HepG2 (cell line): ENCODE measurements around the gene MGAT5. TPM values are rescaled to one million over a fixed set of nuclear protein-coding genes. Genes with fewer than 3 reads are reported as not detected.

Source experiments
- ZFP90 ChIP-seq: sonication (generic); formaldehyde crosslinking; IDR thresholded peaks from 2 replicates; pipeline ENCODE4 v1.8.0; 2022; ENCODE audit warnings: missing genetic modification reagents, mild to moderate bottlenecking, inconsistent platforms, borderline replicate concordance
- polyA plus RNA-seq, 8 experiments: library from polyadenylated mRNA; depleted of rRNA in 3 of 8; stranded (reverse) in 7 of 8; unstranded in 1 of 8; fragments of >200 nt; fragmentation: Illumina TruSeq in 4 of 8; extraction: Trizol in 4 of 8; gene quantifications; 2 replicates each; pipeline versions ENCODE4 v1.2.1 to v1.2.3, GENCODE V29; 2011 to 2016; ENCODE audit warnings: low read depth in 4 of 8, missing spikeins in 1 of 8, mixed read lengths in 1 of 8; ENCODE audit not compliant: insufficient read depth in 1 of 8
- total RNA-seq, 5 experiments: library from RNA; depleted of rRNA; stranded (reverse); fragments of >200 nt; fragmentation: Illumina TruSeq; extraction: Trizol; gene quantifications; 2 replicates each; pipeline ENCODE4 v1.2.3, GENCODE V29; 2016; ENCODE audit warnings: low read depth in 1 of 5
- TF ChIP-seq, protein P1 (sequence below): sonication (generic); formaldehyde crosslinking; IDR thresholded peaks from 2 replicates; pipeline ENCODE4 v1.9.0; 2021; ENCODE audit warnings: mild to moderate bottlenecking, missing genetic modification reagents

MGAT5 gene
- total and polyA plus RNA-seq, 2 of the 13 experiments (the other 11 are each of a cell fraction or from before 2014, with no cell fraction given) = 33.1 to 60.2 TPM

- TF ChIP-seq ZFP90 (CRISPR knock-in tag) = no peak
- TF ChIP-seq, protein P1, sequence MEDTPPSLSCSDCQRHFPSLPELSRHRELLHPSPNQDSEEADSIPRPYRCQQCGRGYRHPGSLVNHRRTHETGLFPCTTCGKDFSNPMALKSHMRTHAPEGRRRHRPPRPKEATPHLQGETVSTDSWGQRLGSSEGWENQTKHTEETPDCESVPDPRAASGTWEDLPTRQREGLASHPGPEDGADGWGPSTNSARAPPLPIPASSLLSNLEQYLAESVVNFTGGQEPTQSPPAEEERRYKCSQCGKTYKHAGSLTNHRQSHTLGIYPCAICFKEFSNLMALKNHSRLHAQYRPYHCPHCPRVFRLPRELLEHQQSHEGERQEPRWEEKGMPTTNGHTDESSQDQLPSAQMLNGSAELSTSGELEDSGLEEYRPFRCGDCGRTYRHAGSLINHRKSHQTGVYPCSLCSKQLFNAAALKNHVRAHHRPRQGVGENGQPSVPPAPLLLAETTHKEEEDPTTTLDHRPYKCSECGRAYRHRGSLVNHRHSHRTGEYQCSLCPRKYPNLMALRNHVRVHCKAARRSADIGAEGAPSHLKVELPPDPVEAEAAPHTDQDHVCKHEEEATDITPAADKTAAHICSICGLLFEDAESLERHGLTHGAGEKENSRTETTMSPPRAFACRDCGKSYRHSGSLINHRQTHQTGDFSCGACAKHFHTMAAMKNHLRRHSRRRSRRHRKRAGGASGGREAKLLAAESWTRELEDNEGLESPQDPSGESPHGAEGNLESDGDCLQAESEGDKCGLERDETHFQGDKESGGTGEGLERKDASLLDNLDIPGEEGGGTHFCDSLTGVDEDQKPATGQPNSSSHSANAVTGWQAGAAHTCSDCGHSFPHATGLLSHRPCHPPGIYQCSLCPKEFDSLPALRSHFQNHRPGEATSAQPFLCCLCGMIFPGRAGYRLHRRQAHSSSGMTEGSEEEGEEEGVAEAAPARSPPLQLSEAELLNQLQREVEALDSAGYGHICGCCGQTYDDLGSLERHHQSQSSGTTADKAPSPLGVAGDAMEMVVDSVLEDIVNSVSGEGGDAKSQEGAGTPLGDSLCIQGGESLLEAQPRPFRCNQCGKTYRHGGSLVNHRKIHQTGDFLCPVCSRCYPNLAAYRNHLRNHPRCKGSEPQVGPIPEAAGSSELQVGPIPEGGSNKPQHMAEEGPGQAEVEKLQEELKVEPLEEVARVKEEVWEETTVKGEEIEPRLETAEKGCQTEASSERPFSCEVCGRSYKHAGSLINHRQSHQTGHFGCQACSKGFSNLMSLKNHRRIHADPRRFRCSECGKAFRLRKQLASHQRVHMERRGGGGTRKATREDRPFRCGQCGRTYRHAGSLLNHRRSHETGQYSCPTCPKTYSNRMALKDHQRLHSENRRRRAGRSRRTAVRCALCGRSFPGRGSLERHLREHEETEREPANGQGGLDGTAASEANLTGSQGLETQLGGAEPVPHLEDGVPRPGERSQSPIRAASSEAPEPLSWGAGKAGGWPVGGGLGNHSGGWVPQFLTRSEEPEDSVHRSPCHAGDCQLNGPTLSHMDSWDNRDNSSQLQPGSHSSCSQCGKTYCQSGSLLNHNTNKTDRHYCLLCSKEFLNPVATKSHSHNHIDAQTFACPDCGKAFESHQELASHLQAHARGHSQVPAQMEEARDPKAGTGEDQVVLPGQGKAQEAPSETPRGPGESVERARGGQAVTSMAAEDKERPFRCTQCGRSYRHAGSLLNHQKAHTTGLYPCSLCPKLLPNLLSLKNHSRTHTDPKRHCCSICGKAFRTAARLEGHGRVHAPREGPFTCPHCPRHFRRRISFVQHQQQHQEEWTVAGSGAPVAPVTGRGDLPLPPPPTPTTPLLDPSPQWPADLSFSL = no peak
These were observed 54.9 kb downstream of the MGAT5 start (continued) for GRCh38 chr2:134308474-134309385.
